ENCODE measurements around the gene INPP4A.

DNA sequence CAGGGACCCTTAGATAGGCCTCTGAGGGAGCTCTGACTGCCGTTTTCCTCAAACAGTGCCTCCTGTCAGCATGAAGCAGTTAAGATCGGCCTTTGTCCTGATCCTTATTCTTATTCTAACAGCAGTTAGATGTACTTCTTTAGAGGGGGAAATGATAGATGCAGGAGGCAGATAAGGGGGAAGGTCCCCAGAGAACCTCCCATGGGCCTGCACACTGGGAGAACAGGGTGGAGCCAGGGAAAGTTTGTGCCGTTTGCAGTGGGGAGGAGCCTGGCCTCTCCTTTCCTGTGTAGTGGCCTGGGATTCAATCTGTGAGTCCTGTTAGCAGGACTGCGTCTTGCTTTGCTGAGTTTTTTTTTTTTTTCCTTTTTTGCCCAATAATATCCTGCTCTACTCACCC lies 7.9 kb upstream of the INPP4A start:
- TF ChIP-seq, protein P1, sequence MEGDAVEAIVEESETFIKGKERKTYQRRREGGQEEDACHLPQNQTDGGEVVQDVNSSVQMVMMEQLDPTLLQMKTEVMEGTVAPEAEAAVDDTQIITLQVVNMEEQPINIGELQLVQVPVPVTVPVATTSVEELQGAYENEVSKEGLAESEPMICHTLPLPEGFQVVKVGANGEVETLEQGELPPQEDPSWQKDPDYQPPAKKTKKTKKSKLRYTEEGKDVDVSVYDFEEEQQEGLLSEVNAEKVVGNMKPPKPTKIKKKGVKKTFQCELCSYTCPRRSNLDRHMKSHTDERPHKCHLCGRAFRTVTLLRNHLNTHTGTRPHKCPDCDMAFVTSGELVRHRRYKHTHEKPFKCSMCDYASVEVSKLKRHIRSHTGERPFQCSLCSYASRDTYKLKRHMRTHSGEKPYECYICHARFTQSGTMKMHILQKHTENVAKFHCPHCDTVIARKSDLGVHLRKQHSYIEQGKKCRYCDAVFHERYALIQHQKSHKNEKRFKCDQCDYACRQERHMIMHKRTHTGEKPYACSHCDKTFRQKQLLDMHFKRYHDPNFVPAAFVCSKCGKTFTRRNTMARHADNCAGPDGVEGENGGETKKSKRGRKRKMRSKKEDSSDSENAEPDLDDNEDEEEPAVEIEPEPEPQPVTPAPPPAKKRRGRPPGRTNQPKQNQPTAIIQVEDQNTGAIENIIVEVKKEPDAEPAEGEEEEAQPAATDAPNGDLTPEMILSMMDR (IDR thresholded peaks at IDR 0.05; ENCODE audit: poor library complexity) = no peak
- TF ChIP-seq EZH2 (IDR thresholded peaks at IDR 0.05; ENCODE audit: borderline replicate concordance) = no peak

All from hepatocyte (in vitro differentiated cells).